H1 (cell line): ENCODE measurements around the gene CREB3L1. TPM values are rescaled to one million over a fixed set of nuclear protein-coding genes. Genes with fewer than 3 reads are reported as not detected.

ENCODE experiments used
- CTCF ChIA-PET: fragments of 300-600 bp; sonication (Branson Sonifier 250); formaldehyde crosslinking; loops from one replicate; lab custom pipeline; 2021; ENCODE audit not compliant: partially characterized antibody; lab: Charles Lee
- POLR2A ChIA-PET: fragments of 300-600 bp; sonication (Branson Sonifier 250); formaldehyde crosslinking; loops from one replicate; lab custom pipeline; 2021; ENCODE audit warnings: inconsistent platforms; ENCODE audit not compliant: partially characterized antibody; lab: Charles Lee
- DNase-seq, 2 experiments: peaks; one replicate each; pipeline versions ENCODE4 v3.0.0 to v3.0.0-alpha.2; 2010 to 2022; ENCODE audit warnings: low spot score in 2 of 2, low read depth in 1 of 2, mixed read lengths in 1 of 2
- FAIRE-seq: peaks from 2 replicates; lab custom pipeline; 2011; peaks lifted over from hg19 to GRCh38; lab: Jason Lieb, UNC
- H2AFZ ChIP-seq: 2 replicates; pipeline ENCODE4 v1.8.1; 2012; ENCODE audit warnings: low read length, inconsistent platforms
- H2AK5ac ChIP-seq: 2 replicates; pipeline ENCODE4 v1.6.1; 2013; ENCODE audit warnings: low read depth, low read length
- H2BK120ac ChIP-seq: replicated peaks from 2 replicates; pipeline ENCODE3; 2013; ENCODE audit warnings: low read depth, low read length, inconsistent platforms
- H2BK12ac ChIP-seq: 2 replicates; pipeline ENCODE4 v1.6.1; 2013; ENCODE audit warnings: low read depth, low read length
- H2BK15ac ChIP-seq: 2 replicates; pipeline ENCODE4 v1.6.1; 2013; ENCODE audit warnings: low read length
- H2BK20ac ChIP-seq: 2 replicates; pipeline ENCODE4 v1.6.1; 2013; ENCODE audit warnings: low read length
- H2BK5ac ChIP-seq: 2 replicates; pipeline ENCODE4 v1.6.1; 2013; ENCODE audit warnings: low read depth, low read length
- H3K14ac ChIP-seq: 2 replicates; pipeline ENCODE4 v1.6.1; 2013; ENCODE audit warnings: inconsistent platforms; ENCODE audit not compliant: insufficient read length
- H3K18ac ChIP-seq: 2 replicates; pipeline ENCODE4 v1.6.1; 2013; ENCODE audit warnings: low read length; ENCODE audit errors: extremely low read depth
- H3K23ac ChIP-seq: 2 replicates; pipeline ENCODE4 v1.6.1; 2013; ENCODE audit warnings: inconsistent platforms; ENCODE audit not compliant: insufficient read length
- H3K23me2 ChIP-seq: 2 replicates; pipeline ENCODE4 v1.6.1; 2013; ENCODE audit warnings: low read depth, low read length
- H3K27ac ChIP-seq: 2 replicates; pipeline ENCODE4 v1.6.1; 2011; ENCODE audit warnings: low read depth, low read length, inconsistent platforms
- H3K27me3 ChIP-seq, 4 experiments: replicated peaks in 1 of 4; 1 replicate in 1 of 4; 2 replicates in 3 of 4; pipeline versions ENCODE4 v1.6.1 to v1.8.1; 2011 to 2013; ENCODE audit warnings: low read length in 3 of 4, mild to moderate bottlenecking in 3 of 4, inconsistent platforms in 2 of 4, mixed read lengths in 2 of 4, moderate library complexity in 1 of 4; ENCODE audit not compliant: control insufficient read depth in 3 of 4, insufficient read depth in 3 of 4; ENCODE audit errors: extremely low read depth in 1 of 4
- H3K36me3 ChIP-seq, 4 experiments: 2 replicates each; pipeline versions ENCODE4 v1.6.1 to v1.8.1; 2011 to 2013; ENCODE audit warnings: mild to moderate bottlenecking in 4 of 4, low read length in 3 of 4, moderate library complexity in 2 of 4, control low read depth in 1 of 4, inconsistent platforms in 1 of 4; ENCODE audit not compliant: insufficient read depth in 4 of 4, control insufficient read depth in 2 of 4
- H3K4ac ChIP-seq: replicated peaks from 2 replicates; pipeline ENCODE3; 2013; ENCODE audit warnings: low read length, low read depth, mixed read lengths, inconsistent platforms; ENCODE audit not compliant: insufficient read length
- H3K4me1 ChIP-seq, 4 experiments: replicated peaks in 1 of 4; 1 replicate in 1 of 4; 2 replicates in 3 of 4; pipeline versions ENCODE4 v1.6.1 to v1.8.1; 2011 to 2013; ENCODE audit warnings: low read length in 3 of 4, inconsistent platforms in 2 of 4, mixed read lengths in 1 of 4; ENCODE audit not compliant: insufficient read depth in 4 of 4, control insufficient read depth in 3 of 4
- H3K4me2 ChIP-seq, 2 experiments: 2 replicates each; pipeline versions ENCODE4 v1.6.1 to v1.8.1; 2011 to 2013; ENCODE audit warnings: low read depth in 2 of 2, low read length in 2 of 2, control low read depth in 1 of 2, inconsistent platforms in 1 of 2, mild to moderate bottlenecking in 1 of 2; ENCODE audit not compliant: insufficient read depth in 1 of 2
- H3K4me3 ChIP-seq, 4 experiments: fragments of 200-600, 300-600 bp in 1 of 4; sonication (generic), shearing (Covaris generic), sonication (Bioruptor Twin) in 1 of 4; 2 replicates each; pipeline versions ENCODE4 v1.5.1 to v1.8.1; 2011 to 2016; ENCODE audit warnings: low read length in 4 of 4, low read depth in 3 of 4, control low read depth in 2 of 4, inconsistent platforms in 2 of 4, mild to moderate bottlenecking in 2 of 4, mixed read lengths in 1 of 4, moderate library complexity in 1 of 4; ENCODE audit not compliant: insufficient read depth in 2 of 4; ENCODE audit errors: extremely low read depth in 1 of 4
- H3K56ac ChIP-seq: replicated peaks from 2 replicates; pipeline ENCODE3; 2013; ENCODE audit warnings: low read depth, mild to moderate bottlenecking, mixed read lengths, low read length, inconsistent platforms; ENCODE audit not compliant: insufficient read length
- H3K79me1 ChIP-seq: 2 replicates; pipeline ENCODE4 v1.6.1; 2013; ENCODE audit warnings: low read depth, low read length, control low read depth
- H3K79me2 ChIP-seq, 2 experiments: 2 replicates each; pipeline versions ENCODE4 v1.6.1 to v1.8.1; 2012 to 2013; ENCODE audit warnings: low read length in 2 of 2, mild to moderate bottlenecking in 2 of 2, inconsistent platforms in 1 of 2; ENCODE audit not compliant: insufficient read depth in 2 of 2, control insufficient read depth in 1 of 2
- H3K9ac ChIP-seq, 4 experiments: replicated peaks in 1 of 4; 1 replicate in 1 of 4; 2 replicates in 3 of 4; pipeline versions ENCODE4 v1.6.1 to v1.8.1; 2011 to 2013; ENCODE audit warnings: low read depth in 3 of 4, low read length in 3 of 4, control low read depth in 2 of 4, mild to moderate bottlenecking in 2 of 4, moderate library complexity in 2 of 4, inconsistent platforms in 1 of 4; ENCODE audit errors: extremely low read depth in 1 of 4
- H3K9me3 ChIP-seq, 2 experiments: 2 replicates each; pipeline versions ENCODE4 v1.6.1 to v1.8.1; 2012 to 2013; ENCODE audit warnings: mild to moderate bottlenecking in 2 of 2, moderate library complexity in 2 of 2, control low read depth in 1 of 2, inconsistent platforms in 1 of 2, low read depth in 1 of 2, low read length in 1 of 2, mixed read lengths in 1 of 2; ENCODE audit not compliant: insufficient read depth in 2 of 2
- H4K20me1 ChIP-seq, 2 experiments: replicated peaks in 1 of 2; 2 replicates each; pipeline versions ENCODE3 to v1.8.1; 2011 to 2013; ENCODE audit warnings: inconsistent platforms in 2 of 2, low read length in 2 of 2, mild to moderate bottlenecking in 1 of 2; ENCODE audit not compliant: insufficient read depth in 2 of 2, control insufficient read depth in 1 of 2
- H4K5ac ChIP-seq: 2 replicates; pipeline ENCODE4 v1.6.1; 2013; ENCODE audit warnings: low read length, low read depth, mixed read lengths, inconsistent platforms; ENCODE audit not compliant: insufficient read length
- H4K8ac ChIP-seq: 2 replicates; pipeline ENCODE4 v1.8.0; 2013; ENCODE audit warnings: mild to moderate bottlenecking, moderate library complexity, low read length, inconsistent platforms; ENCODE audit not compliant: insufficient read depth; ENCODE audit errors: extremely low read depth
- H4K91ac ChIP-seq: replicated peaks from 2 replicates; pipeline ENCODE3; 2013; ENCODE audit warnings: low read length, mixed read lengths, inconsistent platforms; ENCODE audit not compliant: insufficient read length
- BACH1 ChIP-seq: IDR thresholded peaks from 2 replicates; pipeline ENCODE4 v1.6.1; 2012; ENCODE audit warnings: low read length, improper control_type of control experiment
- BCL11A ChIP-seq, 2 experiments: IDR thresholded peaks; one replicate each; pipeline ENCODE4 v1.6.1; 2011; ENCODE audit warnings: low read depth in 2 of 2, low read length in 2 of 2, mild to moderate bottlenecking in 2 of 2
- CEBPB ChIP-seq: IDR thresholded peaks from 2 replicates; pipeline ENCODE4 v1.6.1; 2012; ENCODE audit warnings: low read depth, low read length
- CREB1 ChIP-seq: IDR thresholded peaks from 2 replicates; pipeline ENCODE4 v1.6.1; 2012; ENCODE audit warnings: inconsistent platforms
- EP300 ChIP-seq, 2 experiments: IDR thresholded peaks; 1 replicate in 1 of 2; 2 replicates in 1 of 2; pipeline ENCODE4 v1.6.1; 2011 to 2012; ENCODE audit warnings: low read depth in 2 of 2, low read length in 2 of 2, mild to moderate bottlenecking in 2 of 2, borderline replicate concordance in 1 of 2, inconsistent platforms in 1 of 2, moderate library complexity in 1 of 2
- EZH2 ChIP-seq: fragments of 200-600 bp; sonication (generic); IDR thresholded peaks from 2 replicates; pipeline ENCODE4 v1.7.1; 2012; ENCODE audit warnings: low read depth, mild to moderate bottlenecking, moderate library complexity, low read length, inconsistent platforms; ENCODE audit not compliant: severe bottlenecking
- JUND ChIP-seq: IDR thresholded peaks from 2 replicates; pipeline ENCODE4 v1.6.1; 2011; ENCODE audit warnings: mild to moderate bottlenecking, improper control_type of control experiment, low read length
- NRF1 ChIP-seq: IDR thresholded peaks from 2 replicates; pipeline ENCODE4 v1.6.1; 2011; ENCODE audit warnings: mild to moderate bottlenecking, low read depth, low read length, improper control_type of control experiment
- PHF8 ChIP-seq: fragments of 200-600 bp; sonication (generic); conservative IDR thresholded peaks from 2 replicates; pipeline ENCODE4 v1.7.1; 2012; ENCODE audit warnings: low read depth, mild to moderate bottlenecking, inconsistent platforms, low read length, moderate library complexity
- POLR2A ChIP-seq, 2 experiments: IDR thresholded peaks; 1 replicate in 1 of 2; 2 replicates in 1 of 2; pipeline ENCODE4 v1.6.1; 2011; ENCODE audit warnings: low read depth in 2 of 2, low read length in 2 of 2, mild to moderate bottlenecking in 2 of 2; ENCODE audit errors: control extremely low read depth in 1 of 2
- SAP30 ChIP-seq: fragments of 300-600 bp; sonication (generic); IDR thresholded peaks from 2 replicates; pipeline ENCODE4 v1.7.1; 2012; ENCODE audit warnings: low read length, moderate library complexity, mild to moderate bottlenecking, inconsistent platforms; ENCODE audit not compliant: insufficient read depth, insufficient replicate concordance
- SIN3A ChIP-seq, 2 experiments: IDR thresholded peaks in 1 of 2; conservative IDR thresholded peaks in 1 of 2; 2 replicates each; pipeline ENCODE4 v1.6.1; 2011 to 2012; ENCODE audit warnings: low read length in 2 of 2, improper control_type of control experiment in 1 of 2, low read depth in 1 of 2, mild to moderate bottlenecking in 1 of 2
- SIX5 ChIP-seq: IDR thresholded peaks from 2 replicates; pipeline ENCODE4 v1.6.1; 2011; ENCODE audit warnings: mild to moderate bottlenecking, low read depth, low read length
- SUZ12 ChIP-seq: fragments of 200-600 bp; sonication (generic); IDR thresholded peaks from 2 replicates; pipeline ENCODE4 v1.6.1; 2012; ENCODE audit warnings: mild to moderate bottlenecking, inconsistent platforms, low read length, moderate library complexity, mixed read lengths
- WGBS, 2 experiments: shearing (Covaris generic) in 1 of 2; methylation state at CpG; one replicate each; pipeline versions ENCODE4 v1.1.6 to v1.1.7; 2013 to 2015; ENCODE audit warnings: low lambda C conversion rate in 2 of 2, mixed read lengths in 2 of 2, inconsistent platforms in 1 of 2, low coverage in 1 of 2, missing lambda C conversion rate in 1 of 2; ENCODE audit not compliant: insufficient replicate concordance in 2 of 2, insufficient coverage in 1 of 2, insufficient read length in 1 of 2; ENCODE audit errors: extremely low coverage in 1 of 2, missing lambda C conversion rate in 1 of 2; 5-methylcytosine and 5-hydroxymethylcytosine counted together
- polyA plus RNA-seq, 7 experiments: library from polyadenylated mRNA; depleted of rRNA in 3 of 7; stranded (reverse) in 5 of 7; unstranded in 2 of 7; fragments of >200 nt in 5 of 7; fragments of 200-250 nt in 2 of 7; gene quantifications; 1 replicate in 5 of 7; 2 replicates in 1 of 7; 4 replicates in 1 of 7; pipeline versions ENCODE4 v1.2.1 to v1.2.3, GENCODE V29; 2011 to 2013; ENCODE audit warnings: missing spikeins in 2 of 7, mixed read lengths in 2 of 7
- total RNA-seq: library from RNA; stranded (reverse); fragmentation: NEBNext Ultra II Directional; extraction: Animal tissue kit (Norgen Biotek cat#: 25700); gene quantifications from 2 replicates; pipeline ENCODE4 v1.2.1, GENCODE V29; 2021

Gene CREB3L1
- total and polyA plus RNA-seq, 2 of the 8 experiments (the other 6 are each of a cell fraction or from before 2014, with no cell fraction given) = 4.1 to 12.7 TPM

- Histone ChIP-seq H3K56ac (no peak overlapping the region), H4K91ac (no peak overlapping the region), H3K4ac (no peak overlapping the region), H3K79me2 (no peaks in the 10 kb centered on the region), H3K23ac (no peak overlapping the region), H3K79me1 (no peaks in the 10 kb centered on the region), H4K20me1 (no peaks in the 10 kb centered on the region), H2BK5ac (no peak overlapping the region), H3K27ac (no peak overlapping the region), H4K5ac (no peak overlapping the region), H3K4me2 (no peak overlapping the region), H3K9me3 (no peaks in the 10 kb centered on the region; a peak in 1 of 4 replicates), H2BK12ac (no peak overlapping the region), H3K9ac (no peak overlapping the region), H2BK15ac (no peak overlapping the region), H3K4me1 (peaks cover 0 to 4% (median 1%) of the 10 kb centered on the region in 4 experiments; a peak in 4 of 7 replicates), H3K4me3 (no peak overlapping the region), H3K23me2 (no peaks in the 10 kb centered on the region; the same call in 1 of the 2 replicates), H4K8ac (no peak overlapping the region), H3K14ac (no peak overlapping the region), H3K36me3 (no peaks in the 10 kb centered on the region), H2BK20ac (no peak overlapping the region), H2AFZ (no peak overlapping the region), H2BK120ac (no peak overlapping the region), H2AK5ac (no peak overlapping the region), H3K27me3 (no peaks in the 10 kb centered on the region), H3K18ac (no peak overlapping the region)
- no peak for DNase-seq
- WGBS, 2 experiments = 92% methylated on average over 10 of the region's 10 CpGs; no CpG with 5 or more reads in 1 of the 2 experiments
- CTCF ChIA-PET = interaction anchor here (0.7 to 21.7 kb wide), 3 partner anchors 20 to 61 kb away, joined by 3 to 858 read pairs (median 4); partner anchors contain the start of gene CREB3L1
- POLR2A ChIA-PET = interaction anchor here (2.7 kb wide), 1 partner anchor 10 kb away, joined by 12 read pairs; no protein-coding TSS in a partner anchor
- FAIRE-seq = no peak
- no peak for TF ChIP-seq POLR2A (IDR thresholded peaks at IDR 0.05; ENCODE audit: control extremely low read depth in 1 of 2, low read depth in 2 of 2, low read length in 2 of 2)
- no peak for TF ChIP-seq NRF1
- TF ChIP-seq CEBPB = no peak
- no peak for TF ChIP-seq SIN3A (conservative IDR thresholded peaks at IDR 0.05 in 1 of 2, IDR thresholded peaks at IDR 0.05 in 1 of 2; ENCODE audit: low read depth in 1 of 2, low read length in 2 of 2)
- TF ChIP-seq SAP30 = no peak
- TF ChIP-seq JUND = no peak
- TF ChIP-seq CREB1 = no peak
- no peak for TF ChIP-seq PHF8
- TF ChIP-seq EZH2 = no peak
- no peak for TF ChIP-seq SUZ12
- no peak for TF ChIP-seq EP300 (IDR thresholded peaks at IDR 0.05; ENCODE audit: borderline replicate concordance in 1 of 2, low read depth in 2 of 2, low read length in 2 of 2)
- no peak for TF ChIP-seq SIX5
- TF ChIP-seq BACH1 = no peak
- no peak for TF ChIP-seq BCL11A (IDR thresholded peaks at IDR 0.05; ENCODE audit: low read depth in 2 of 2, low read length in 2 of 2)
These were observed 25.0 kb upstream of the CREB3L1 start for GRCh38 chr11:46252373-46252914.
